Smooth muscle cell (in vitro differentiated cells): ENCODE results near the gene CCDC158. TPM values are rescaled to one million over a fixed set of nuclear protein-coding genes. Genes with fewer than 3 reads are reported as not detected.

Experiments used
- DNase-seq: peaks from one replicate; lab custom pipeline; 2025; ENCODE audit not compliant: unreplicated experiment; lab: John Stamatoyannopoulos, UW
- H2AFZ ChIP-seq: fragments of 200-600 bp; sonication (generic); 2 replicates; pipeline ENCODE4 v1.6.0; 2016; ENCODE audit warnings: antibody characterized with exemption, low read depth, mild to moderate bottlenecking
- H3F3A ChIP-seq: fragments of 200-600 bp; sonication (generic); 2 replicates; pipeline ENCODE4 v1.6.0; 2017; ENCODE audit warnings: antibody characterized with exemption, low read depth
- H3K27ac ChIP-seq: fragments of 200-600 bp; sonication (generic); 2 replicates; pipeline ENCODE4 v1.5.1; 2016; ENCODE audit warnings: low read depth, mild to moderate bottlenecking
- H3K27me3 ChIP-seq: fragments of 200-600 bp; sonication (generic); 2 replicates; pipeline ENCODE4 v1.6.1; 2016; ENCODE audit warnings: low read depth, mild to moderate bottlenecking
- H3K36me3 ChIP-seq: fragments of 200-600 bp; sonication (generic); 2 replicates; pipeline ENCODE4 v1.5.1; 2016; ENCODE audit warnings: low read depth
- H3K4me1 ChIP-seq: fragments of 200-600 bp; sonication (generic); 2 replicates; pipeline ENCODE4 v1.5.1; 2016; ENCODE audit warnings: low read depth
- H3K4me2 ChIP-seq: fragments of 200-600 bp; sonication (generic); 2 replicates; pipeline ENCODE4 v1.6.0; 2016; ENCODE audit warnings: mild to moderate bottlenecking
- H3K4me3 ChIP-seq: fragments of 200-600 bp; sonication (generic); 2 replicates; pipeline ENCODE4 v1.5.1; 2016; ENCODE audit warnings: mild to moderate bottlenecking
- H3K79me2 ChIP-seq: fragments of 200-600 bp; sonication (generic); 2 replicates; pipeline ENCODE4 v1.6.0; 2016; ENCODE audit warnings: low read depth, mild to moderate bottlenecking
- H3K9ac ChIP-seq: fragments of 200-600 bp; sonication (generic); 2 replicates; pipeline ENCODE4 v1.6.0; 2016; ENCODE audit warnings: low read depth
- H3K9me3 ChIP-seq: fragments of 200-600 bp; sonication (generic); replicated peaks from 2 replicates; pipeline ENCODE4 v1.5.1; 2016; ENCODE audit warnings: low read depth
- H4K20me1 ChIP-seq: fragments of 200-600 bp; sonication (generic); 2 replicates; pipeline ENCODE4 v1.6.0; 2016; ENCODE audit warnings: low read depth
- CTCF ChIP-seq: fragments of 200-600 bp; sonication (generic); IDR thresholded peaks from 2 replicates; pipeline ENCODE4 v1.5.1; 2017; ENCODE audit warnings: borderline replicate concordance, mild to moderate bottlenecking, antibody characterized with exemption; ENCODE audit not compliant: insufficient read depth, poor library complexity, severe bottlenecking
- WGBS: methylation state at CpG from one replicate; pipeline ENCODE4 v1.1.7; 2016; ENCODE audit warnings: low lambda C conversion rate; 5-methylcytosine and 5-hydroxymethylcytosine counted together
- polyA plus RNA-seq: library from polyadenylated mRNA; unstranded; fragments of >200 nt; fragmentation: Nextera tagmentation; extraction: Ambion mirVana; gene quantifications from 2 replicates; pipeline ENCODE4 v1.2.1, GENCODE V29; 2016
- total RNA-seq: library from RNA; depleted of rRNA; stranded (reverse); fragments of >200 nt; gene quantifications from 2 replicates; pipeline ENCODE4 v1.2.3, GENCODE V29; 2014

CCDC158 gene
- total and polyA plus RNA-seq, 2 experiments from 2014 or later = not detected

- DNase-seq = no peak
- no peak overlapping the region for H3K9ac ChIP-seq
- no peaks in the 10 kb centered on the region for H3K4me1 ChIP-seq
- no peak overlapping the region for H3K4me2 ChIP-seq
- no peak overlapping the region for H3K4me3 ChIP-seq
- no peaks in the 10 kb centered on the region for H3F3A ChIP-seq
- no peak for TF ChIP-seq CTCF
- H3K36me3 ChIP-seq = no peaks in the 10 kb centered on the region
- H3K79me2 ChIP-seq = no peaks in the 10 kb centered on the region
- no peak overlapping the region for H2AFZ ChIP-seq
- H3K27me3 ChIP-seq = no peaks in the 10 kb centered on the region
- no peak overlapping the region for H3K27ac ChIP-seq
- no peaks in the 10 kb centered on the region for H4K20me1 ChIP-seq
- no peaks in the 10 kb centered on the region for H3K9me3 ChIP-seq
- WGBS = 86% methylated on average over 11 of the region's 11 CpGs
Observed at GRCh38 chr4:76270244-76271175, 150.4 kb downstream of the CCDC158 start.

GRCh38 chr4:76267811-76268210 is 153.1 kb downstream of the CCDC158 start:
- Histone ChIP-seq H3K4me3 (no peak overlapping the region), H3K4me2 (no peak overlapping the region), H3K27ac (no peak overlapping the region), H3K4me1 (no peaks in the 10 kb centered on the region), H3K9me3 (no peaks in the 10 kb centered on the region), H3K9ac (no peak overlapping the region), H2AFZ (no peak overlapping the region), H4K20me1 (no peaks in the 10 kb centered on the region), H3K79me2 (no peaks in the 10 kb centered on the region), H3K27me3 (no peaks in the 10 kb centered on the region), H3F3A (no peaks in the 10 kb centered on the region), H3K36me3 (no peaks in the 10 kb centered on the region)
- DNase-seq = no peak
- TF ChIP-seq CTCF = no peak
- WGBS = 95% methylated on average over 6 of the region's 6 CpGs

GRCh38 chr4:76266627-76267026 is 154.3 kb downstream of the CCDC158 start:
- no peak for TF ChIP-seq CTCF

More at GRCh38 chr4:76266627-76267026, 154.3 kb downstream of the CCDC158 start:
- H3K4me3 ChIP-seq = no peak overlapping the region
- no peaks in the 10 kb centered on the region for H3K9me3 ChIP-seq
- no peaks in the 10 kb centered on the region for H3F3A ChIP-seq
- no peak overlapping the region for H2AFZ ChIP-seq
- no peak overlapping the region for H3K4me2 ChIP-seq
- no peaks in the 10 kb centered on the region for H3K79me2 ChIP-seq
- no peaks in the 10 kb centered on the region for H4K20me1 ChIP-seq
- H3K27ac ChIP-seq = no peak overlapping the region
- no peaks in the 10 kb centered on the region for H3K36me3 ChIP-seq
- no peak for DNase-seq
- WGBS = 78% methylated on average over 3 of the region's 3 CpGs
- no peaks in the 10 kb centered on the region for H3K4me1 ChIP-seq
- no peaks in the 10 kb centered on the region for H3K27me3 ChIP-seq
- H3K9ac ChIP-seq = no peak overlapping the region
